ENCODE results near the gene BBS9.
"Not testable (repeated sequence)": the region's sequence is repeated elsewhere in the genome, so short reads cannot be mapped to it uniquely, and the experiment has no call there.

Gene BBS9

DNA sequence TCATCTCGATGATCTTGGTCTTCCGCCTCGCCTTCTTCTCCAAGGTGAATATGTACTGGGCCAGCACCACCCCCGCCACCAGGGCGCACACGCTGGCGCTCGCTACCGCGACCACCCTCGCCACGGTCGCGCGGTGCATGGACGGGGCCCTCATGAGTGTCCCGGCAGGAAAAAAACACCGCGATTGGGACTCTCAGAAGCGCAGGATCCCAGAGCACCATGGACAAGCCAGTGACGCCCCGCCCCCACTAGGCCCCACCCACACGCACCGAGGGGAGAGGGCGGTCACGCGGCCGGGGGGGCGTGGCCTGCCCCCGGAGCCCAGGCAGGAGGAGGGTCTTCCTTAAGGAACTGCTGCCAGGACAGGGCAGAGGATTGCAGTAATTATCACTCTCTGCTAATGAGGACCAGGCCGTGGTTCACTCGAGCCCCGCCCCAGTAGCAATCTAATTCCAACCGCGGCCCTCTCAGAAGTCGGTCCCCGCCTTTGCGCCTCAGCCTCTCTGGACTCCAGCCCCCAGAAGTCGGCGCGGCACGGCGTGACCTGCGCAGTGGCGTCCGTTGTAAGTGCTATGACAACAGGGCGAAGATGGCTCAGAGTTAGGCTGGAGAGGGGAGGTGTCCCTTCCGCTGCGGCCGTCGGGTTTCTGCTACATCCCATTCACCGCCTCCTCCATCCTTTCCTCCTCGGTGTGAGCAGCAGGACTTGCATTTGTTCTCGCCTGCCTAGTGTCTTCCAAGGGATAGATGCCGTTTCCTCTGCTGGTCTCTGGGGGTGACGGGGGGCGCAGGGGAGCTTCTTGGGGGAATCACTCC is at the start of gene BBS9:
TSS of gene BBS9 (plus strand) at position 575 of the 816 bp plus-strand sequence. CDS start 16,689 bp downstream, outside the sequence.
- DNase-seq (ENCODE audit: low spot score): peak; percentile 96

DNA sequence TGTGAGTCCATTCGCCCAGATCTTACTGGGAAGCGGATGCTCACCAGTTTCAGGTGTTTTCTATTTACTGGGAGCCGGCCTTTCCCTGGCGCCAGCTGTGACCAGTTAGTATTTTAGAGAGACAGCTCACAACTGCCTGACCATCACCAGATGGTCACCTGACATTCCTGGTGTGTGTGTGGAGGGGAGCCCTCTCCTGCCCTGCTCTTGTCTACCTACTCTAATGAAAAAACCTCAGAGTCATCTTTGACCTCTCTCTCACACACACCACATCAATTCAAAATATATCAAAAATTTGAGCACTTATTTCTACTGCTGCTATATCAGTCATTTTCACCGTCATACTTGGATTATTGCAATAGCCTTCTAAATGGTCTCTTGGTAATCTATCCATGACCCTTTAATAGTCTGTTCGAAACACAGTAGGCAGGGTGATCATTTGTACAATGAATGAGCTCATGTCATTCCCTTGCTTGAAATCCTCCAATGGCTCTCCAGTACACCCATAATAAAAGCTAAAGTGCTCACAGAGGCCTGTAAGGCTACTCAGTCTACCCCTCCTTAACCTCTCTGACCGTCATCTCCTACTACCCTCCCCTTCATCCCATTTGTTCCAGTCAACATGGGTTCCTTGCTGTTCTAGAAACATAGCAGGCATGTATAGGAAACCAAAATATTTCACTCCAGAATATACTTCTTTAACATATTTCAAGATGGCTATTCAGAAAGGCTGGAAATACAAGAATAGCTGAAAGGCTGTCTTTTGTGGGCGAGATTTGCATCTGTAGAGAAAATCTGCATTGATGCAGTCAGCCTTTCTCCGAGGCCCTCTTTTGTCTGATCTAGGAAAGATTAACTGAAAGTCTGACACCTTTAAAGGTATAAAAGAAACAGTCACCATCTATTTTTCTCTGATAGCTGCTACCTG is 49.3 kb upstream of the BBS9 start:
- no peak for DNase-seq (ENCODE audit: low spot score)

DNA sequence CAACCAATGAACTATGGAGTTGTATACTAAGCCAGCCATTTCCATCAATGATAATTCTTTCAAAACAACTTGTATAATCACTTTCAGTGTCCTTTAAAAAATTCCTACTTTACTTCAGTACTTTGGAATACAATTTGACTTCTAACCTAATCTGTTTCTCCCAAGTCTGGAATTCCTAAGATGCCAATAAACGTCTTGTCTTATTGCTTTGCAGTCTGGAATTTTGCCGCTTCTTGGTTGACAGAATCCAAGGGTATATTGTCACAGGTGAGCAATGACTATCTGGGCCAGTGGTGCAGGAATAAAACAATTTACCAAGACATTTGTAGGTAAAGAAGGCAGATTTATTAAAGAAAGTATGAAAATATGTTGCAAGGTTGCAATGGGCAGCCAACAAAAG is 42.0 kb upstream of the BBS9 start:
- DNase-seq (ENCODE audit: low spot score): peak; percentile 54

DNA sequence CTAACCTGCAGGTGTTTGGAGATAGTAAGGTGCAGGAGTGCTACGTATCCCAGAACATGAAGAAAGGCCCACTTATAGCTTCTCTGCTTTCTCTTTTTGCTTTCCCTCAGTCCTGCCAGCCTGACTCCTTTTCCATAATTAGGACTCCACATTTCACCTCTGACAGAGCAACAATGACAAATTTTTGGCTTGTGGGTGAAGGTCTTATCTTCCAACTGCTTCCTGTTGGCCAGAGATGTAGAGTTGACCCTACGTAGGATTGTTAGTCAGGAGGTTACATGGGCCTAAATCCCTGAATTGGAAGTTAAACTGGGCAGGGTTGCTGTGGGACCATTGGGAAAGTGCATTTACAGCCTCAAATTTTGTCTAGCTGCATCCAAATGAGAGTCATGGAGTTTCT is 41.5 kb upstream of the BBS9 start:
- DNase-seq (ENCODE audit: low spot score): no peak

DNA sequence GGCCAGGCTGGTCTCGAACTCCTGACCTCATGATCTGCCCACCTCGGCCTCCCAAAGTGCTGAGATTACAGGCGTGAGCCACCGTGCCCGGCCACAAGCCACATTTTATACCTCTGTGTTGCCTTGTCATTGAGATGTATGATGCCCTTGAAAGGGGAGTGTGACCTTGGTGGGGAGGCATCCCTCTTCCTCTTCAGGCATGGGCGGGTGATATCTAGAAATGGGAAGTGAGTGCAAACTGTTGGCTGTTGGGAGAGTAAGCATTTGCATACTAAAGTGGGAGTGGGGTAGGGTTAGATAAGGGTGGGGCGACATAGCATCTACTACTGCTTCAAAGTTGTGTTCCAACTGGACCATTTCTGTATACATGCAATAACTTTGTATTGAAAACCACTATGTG is 40.2 kb upstream of the BBS9 start:
- no peak for DNase-seq (ENCODE audit: low spot score)

DNA sequence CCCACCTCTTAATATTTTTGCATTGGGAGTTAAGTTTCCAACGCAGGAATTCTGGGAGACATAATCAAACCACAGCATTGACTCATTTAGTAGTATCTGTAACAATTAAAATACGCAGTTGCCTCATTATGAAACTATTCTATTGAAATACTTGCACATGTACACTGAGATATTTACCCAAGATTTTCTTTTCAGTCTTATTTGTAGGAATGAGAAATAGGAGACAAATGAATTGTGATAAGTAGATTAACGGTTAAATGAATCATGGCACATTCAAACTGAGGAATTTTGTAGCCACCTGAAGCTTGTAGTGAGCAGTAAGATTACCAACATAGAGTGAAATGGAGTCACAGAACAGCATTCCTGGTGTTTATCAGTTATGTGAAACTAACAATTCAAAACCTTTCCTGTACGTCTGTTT is 38.2 kb upstream of the BBS9 start:
- DNase-seq (ENCODE audit: low spot score): peak; percentile 7

DNA sequence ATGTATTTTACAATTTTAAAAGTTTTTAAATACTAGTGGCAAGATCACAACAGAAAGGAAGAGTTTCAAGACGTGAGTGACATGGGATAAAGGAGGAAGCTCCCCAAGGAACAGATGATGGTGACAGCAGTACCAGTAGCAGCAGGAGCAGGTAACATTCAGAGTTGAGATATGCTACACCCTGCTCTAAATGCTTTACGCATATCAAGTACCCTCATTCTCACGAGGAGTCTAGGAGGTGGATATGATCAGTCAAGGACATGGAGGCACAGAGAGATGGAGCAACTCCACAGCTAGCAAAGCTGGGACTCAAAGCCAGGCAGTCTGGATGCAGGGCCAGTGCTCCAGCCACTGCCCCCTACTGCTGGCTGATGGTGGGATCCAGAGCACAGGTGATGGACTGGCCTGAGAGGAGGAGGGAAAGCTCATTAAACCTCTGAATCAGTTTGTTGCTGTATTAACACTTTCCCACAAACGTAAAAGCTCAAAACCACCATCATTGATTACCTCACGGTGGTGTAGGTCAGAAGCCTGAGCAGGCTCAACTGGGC is 37.6 kb upstream of the BBS9 start:
- no peak for DNase-seq (ENCODE audit: low spot score)

DNA sequence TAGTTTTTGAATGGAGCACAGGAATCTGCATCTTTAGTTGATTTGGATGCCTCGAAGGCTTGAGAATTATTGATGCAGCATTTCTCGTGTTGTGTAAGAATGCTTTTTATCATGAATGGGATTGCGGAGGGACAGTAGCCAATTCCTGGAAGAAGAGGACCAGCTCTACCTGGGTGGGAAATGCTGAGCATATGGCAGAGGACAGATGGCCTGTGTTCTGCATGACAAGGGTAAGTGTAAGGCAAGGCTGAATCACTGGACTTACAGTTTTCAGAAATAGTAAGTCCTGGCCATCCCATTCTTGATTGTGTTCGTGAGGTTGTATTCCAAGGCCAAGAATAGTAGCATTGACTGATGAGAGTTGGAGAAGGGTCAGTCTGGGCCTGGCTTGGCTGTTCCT is 36.1 kb upstream of the BBS9 start:
- no peak for DNase-seq (ENCODE audit: low spot score)

DNA sequence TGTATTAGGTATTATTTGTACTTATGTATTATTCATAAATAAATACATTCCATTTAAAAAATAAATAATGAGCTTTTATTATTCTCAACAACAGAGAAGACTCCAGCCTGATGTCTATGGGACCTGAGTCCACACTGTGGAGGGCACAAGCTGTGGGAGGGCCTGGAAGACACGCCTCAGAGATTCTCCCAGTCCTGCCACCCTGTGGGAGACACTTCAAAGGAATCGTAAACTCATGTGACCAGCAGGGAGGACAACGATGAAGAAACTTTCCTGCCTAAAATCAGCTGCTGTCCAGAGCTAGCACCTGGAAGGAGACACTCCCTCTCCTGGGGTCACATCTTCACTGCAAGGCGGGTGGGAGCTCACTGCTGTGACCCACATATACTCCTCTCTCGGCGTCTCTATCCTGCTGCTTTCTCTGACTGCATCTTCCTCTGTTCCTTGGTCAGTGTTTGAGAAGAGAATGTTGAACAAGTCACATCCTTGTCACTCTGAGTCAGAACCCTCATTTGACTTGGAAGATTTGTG is 34.6 kb upstream of the BBS9 start:
- not testable (repeated sequence) for DNase-seq (ENCODE audit: low spot score)

DNA sequence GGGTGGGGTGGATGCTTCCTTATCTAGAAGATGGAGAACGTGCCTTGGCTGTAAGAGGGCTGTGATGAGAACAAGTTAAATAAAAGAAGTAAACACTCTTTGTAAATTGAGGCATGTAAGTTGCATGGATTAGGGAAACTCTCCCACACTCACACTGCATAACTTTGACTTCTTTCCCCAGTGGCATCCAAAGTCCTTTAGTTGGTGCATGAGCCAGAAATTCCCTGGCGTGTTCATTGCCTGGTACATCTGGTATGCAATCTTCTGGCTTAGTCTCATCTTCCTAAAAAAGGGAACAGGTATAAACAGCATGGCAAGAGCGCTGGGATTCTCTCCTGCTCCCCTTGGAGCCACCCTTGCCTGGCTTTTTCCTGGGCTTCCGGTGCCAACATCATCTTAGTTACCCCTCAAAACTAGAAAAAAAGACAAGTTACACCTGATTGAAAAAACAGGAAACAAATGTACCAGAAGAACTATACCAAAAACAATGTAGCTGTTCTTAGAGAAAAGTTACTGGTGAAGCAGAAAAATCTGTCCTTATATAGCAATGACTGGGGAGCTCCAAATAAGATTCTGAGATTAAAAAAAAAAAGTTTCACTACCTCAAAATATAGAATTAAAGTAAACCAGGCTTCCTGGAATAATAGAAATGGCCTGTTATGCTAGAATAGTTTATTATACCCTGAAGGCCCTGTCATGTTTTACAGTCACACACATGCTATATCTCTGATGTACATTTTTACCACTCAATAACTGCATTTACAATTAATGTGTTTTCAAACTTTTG is 30.0 kb upstream of the BBS9 start:
- no peak for DNase-seq (ENCODE audit: low spot score)

DNA sequence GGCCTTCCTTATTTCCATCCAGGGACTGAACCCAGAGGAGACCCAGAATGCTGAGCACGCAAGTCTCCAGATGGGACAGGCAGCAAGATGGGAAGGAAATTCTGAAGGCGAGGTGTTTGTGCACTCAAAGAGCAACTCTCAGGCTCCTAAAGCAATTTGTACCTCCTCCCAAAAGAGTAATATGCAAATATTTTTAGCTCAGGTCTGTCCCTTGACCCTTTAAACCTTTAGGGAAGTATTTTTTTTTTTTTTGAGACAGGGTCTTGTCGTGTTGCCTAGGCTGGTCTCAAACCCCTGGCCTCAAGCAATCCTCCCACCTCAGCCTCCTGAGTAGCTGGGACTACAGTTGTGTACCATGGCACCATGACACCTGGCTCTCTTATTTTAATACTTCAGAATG is 28.6 kb upstream of the BBS9 start:
- DNase-seq (ENCODE audit: low spot score): no peak

DNA sequence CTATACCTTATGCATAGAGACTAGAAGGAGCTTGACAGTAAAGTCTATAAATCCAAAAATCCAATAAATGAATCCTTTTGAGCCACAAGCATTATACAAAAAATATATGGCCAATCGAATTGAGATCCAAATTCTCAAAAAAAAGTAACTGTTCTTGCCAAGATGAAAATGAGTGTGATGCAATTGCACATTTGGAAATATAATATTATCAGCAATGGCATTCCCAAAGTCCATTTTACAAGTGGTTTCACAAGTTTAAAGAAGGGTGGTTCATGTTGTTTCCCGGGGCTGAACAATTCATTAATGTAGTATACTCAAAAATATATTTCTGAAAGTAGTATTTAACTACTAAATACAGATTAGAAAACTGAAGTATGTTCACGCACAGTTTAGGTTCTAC is 27.5 kb upstream of the BBS9 start:
- no peak for DNase-seq (ENCODE audit: low spot score)

DNA sequence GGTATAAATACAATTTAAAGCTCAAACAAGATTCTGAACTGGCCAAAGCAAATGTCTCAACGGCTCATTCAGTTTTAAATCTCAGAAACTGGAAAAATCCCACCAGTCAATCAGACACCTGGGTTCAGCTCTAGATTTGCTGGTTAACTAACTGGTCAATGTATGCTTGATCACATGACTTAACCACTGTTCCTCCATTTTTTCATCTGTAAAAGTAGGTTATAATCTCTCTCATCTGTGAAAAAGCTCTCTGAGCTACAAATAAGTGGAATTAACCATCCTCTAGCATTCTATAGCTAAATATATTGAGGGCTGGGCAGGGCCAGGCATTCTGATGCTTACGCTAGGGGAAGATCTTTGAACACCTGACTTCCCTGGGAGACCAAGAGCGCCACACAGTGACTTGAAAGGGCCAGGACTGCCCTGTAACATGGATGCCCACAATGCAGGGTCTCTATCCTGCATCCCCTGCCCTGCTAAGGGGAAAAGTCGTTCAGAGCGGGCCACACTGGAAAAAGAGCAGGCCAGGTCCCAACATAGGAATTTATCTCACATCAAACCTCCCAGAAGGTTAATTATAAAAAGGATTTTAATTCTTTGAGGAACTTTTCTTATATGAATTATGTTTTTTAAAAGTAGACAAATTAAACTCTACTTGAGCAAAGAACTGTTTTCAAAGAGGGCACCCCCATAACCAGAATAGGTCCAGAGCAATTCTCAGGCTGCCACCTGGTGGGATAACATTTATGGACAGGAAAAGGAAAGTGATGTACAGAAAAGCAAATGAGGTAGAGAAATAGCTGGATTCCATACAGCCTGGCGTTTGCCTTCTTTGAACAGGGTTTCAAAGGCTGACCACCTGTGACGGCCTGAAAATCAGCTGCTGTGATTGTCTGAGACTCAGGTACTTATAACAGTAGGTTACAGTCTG is 22.0 kb upstream of the BBS9 start:
- peak; percentile 44 for DNase-seq (ENCODE audit: low spot score)

DNA sequence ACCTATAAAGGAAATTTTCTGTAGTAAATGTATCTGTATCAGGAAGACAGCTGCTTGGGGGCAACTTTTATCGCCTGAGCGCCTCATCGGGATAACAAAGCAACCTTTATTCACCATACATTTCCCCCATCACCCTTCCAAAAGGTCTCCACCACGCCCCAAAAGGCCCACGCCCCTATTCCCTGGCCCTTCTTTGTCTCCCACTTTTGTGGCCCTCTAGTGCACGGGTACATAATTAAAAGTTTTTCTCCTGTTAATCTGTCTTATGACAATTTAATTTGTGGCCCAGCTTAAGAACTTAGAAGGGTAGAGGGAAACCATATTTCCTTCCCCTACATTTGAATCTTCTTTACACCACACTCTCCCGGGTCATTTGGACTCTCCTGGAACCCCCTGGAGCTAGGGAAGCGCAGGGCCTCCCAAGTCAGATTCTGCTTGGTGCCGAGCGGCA is 20.8 kb upstream of the BBS9 start:
- DNase-seq (ENCODE audit: low spot score): no peak

DNA sequence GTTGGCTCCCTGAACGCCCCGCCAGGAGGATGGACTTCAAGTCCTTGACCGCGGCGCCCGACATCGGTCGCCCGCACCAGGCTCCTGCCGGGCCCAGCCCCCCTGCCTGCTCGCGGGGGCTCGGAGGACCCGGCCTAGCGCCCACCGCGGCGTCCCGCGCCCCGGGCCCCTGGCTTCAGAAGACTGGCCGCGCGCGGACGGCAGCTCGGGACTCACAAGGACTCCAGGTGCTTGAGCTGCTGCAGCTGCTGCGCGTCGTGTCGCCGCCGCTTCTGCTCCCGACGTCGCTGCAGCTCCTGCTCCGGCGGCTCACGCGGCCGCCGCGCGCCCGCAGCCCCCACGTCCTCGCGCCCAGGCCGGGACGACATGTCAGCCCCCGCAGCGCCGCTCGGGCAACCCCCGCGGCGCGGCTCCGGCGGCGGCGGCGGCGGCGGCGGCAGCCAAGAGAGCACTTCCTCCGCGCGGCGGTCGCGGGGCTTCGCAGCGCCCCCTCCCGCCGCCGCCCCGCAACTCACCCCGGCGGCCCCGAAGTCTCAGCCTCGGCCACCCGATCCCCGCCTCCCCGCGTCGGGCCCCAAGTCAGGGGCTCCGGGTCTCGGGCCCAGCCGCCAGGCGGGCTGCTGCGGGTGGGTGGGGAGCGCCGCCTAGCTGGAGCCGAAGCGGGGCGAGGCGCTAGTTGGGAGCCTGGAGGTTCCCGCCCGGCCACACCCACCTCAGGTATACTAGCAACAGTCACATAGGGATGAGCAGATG is 20.2 kb upstream of the BBS9 start, which contains the start of gene RP9:
TSS of gene RP9 (minus strand) at position 400 of the 753 bp plus-strand sequence. CDS start at position 368, 32 bp downstream.
- peak; percentile 79 for DNase-seq (ENCODE audit: low spot score)

DNA sequence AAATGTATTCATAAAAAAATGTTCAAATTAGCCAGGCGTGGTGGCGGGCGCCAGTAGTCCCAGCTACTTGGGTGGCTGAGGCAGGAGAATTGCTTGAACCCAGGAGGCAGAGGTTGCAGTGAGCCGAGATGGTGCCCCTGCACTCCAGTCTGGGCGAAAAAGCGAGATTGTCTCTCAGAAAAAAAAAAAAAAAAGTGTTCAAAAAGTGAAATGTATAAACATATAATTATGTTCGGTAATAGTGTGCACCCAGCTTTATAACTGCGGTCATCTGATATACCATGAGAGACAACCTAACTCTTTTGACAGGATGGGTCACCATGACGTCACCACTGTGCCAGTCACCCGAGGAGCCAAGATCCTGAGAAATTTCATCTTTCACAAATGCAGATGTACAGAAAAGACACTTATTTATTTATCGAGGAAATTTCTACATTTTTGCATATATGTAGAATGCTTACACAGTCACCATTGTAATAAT is 19.6 kb upstream of the BBS9 start:
- DNase-seq (ENCODE audit: low spot score): peak; percentile 17

DNA sequence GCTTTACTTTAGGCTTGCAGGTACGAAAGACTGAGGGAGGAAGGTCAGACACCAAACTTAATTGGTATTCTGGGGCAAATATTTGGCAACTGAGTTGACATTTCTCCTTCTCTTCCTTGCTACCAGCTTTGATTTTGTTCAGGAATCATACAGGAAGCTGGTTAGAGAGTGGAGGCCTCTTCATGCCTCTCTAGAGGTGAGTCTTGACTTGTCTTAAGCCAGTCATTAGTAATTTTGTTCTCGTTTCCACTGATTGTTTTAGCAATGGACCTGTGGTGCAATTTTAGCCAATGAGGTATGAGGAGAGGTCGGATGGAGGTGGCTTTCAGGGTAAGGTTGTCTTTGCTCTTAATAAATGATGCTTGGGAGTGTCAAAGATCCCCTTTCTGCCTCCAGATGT is 17.8 kb upstream of the BBS9 start:
- no peak for DNase-seq (ENCODE audit: low spot score)

DNA sequence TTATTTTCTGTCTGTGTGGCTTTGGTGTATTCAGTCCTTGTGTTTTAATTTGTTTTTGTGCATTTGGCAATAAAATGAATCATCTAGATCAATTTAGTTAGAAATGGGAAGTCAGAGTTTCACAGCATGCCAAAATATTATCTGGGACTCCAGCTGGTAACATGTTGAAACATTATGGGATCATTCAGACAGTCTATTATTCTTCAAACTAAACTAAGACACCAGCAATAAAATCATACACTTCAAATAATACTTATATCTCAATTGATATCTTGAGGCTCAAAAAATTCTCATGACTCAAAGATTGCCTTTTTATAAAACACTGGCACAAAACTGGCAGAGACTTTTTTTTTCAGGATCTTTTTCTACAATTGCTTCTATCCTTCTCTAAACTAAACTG is 14.4 kb upstream of the BBS9 start:
- DNase-seq (ENCODE audit: low spot score): no peak

DNA sequence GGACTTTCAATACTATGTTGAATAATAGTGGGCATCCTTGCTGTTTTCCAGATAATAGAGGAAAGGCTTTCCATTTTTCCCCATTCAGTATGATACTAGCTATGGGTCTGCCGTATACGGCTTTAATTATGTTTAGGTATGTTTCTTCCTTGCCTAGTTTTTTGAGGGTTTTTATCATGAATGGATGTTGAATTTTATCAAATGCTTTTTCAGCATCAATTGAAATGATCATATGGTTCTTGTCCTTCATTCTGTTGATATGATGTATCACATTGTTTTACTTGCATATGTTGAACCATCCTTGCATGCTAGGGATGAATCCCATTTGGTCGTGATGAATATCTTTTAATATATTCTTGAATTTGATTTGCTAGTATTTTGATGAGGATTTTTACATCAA is 11.0 kb upstream of the BBS9 start:
- DNase-seq (ENCODE audit: low spot score): no peak
